ENCODE measurements around the gene RAB44. TPM values are rescaled to one million over a fixed set of nuclear protein-coding genes. Genes with fewer than 3 reads are reported as not detected.

The RAB44 gene
- total RNA-seq, 1 experiment from 2014 or later = 0.09 TPM

GRCh38 chr6:36676141-36677058 lies 21.2 kb upstream of the RAB44 start:
- TF ChIP-seq, protein P1, sequence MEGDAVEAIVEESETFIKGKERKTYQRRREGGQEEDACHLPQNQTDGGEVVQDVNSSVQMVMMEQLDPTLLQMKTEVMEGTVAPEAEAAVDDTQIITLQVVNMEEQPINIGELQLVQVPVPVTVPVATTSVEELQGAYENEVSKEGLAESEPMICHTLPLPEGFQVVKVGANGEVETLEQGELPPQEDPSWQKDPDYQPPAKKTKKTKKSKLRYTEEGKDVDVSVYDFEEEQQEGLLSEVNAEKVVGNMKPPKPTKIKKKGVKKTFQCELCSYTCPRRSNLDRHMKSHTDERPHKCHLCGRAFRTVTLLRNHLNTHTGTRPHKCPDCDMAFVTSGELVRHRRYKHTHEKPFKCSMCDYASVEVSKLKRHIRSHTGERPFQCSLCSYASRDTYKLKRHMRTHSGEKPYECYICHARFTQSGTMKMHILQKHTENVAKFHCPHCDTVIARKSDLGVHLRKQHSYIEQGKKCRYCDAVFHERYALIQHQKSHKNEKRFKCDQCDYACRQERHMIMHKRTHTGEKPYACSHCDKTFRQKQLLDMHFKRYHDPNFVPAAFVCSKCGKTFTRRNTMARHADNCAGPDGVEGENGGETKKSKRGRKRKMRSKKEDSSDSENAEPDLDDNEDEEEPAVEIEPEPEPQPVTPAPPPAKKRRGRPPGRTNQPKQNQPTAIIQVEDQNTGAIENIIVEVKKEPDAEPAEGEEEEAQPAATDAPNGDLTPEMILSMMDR (IDR thresholded peaks at IDR 0.05; ENCODE audit: unreplicated experiment) = no peak
- POLR2A ChIA-PET = interaction anchor here (0.6 to 17.5 kb wide), 22 partner anchors 9 to 950 kb away, joined by 3 to 495 read pairs (median 6); partner anchors contain the start of genes PPIL1 and SRSF3
- no peaks in the 10 kb centered on the region for H3K27me3 Mint-ChIP-seq (ENCODE audit: insufficient read depth, unreplicated experiment)
- peaks cover 36% of the 10 kb centered on the region for H3K36me3 Mint-ChIP-seq (ENCODE audit: insufficient read depth, unreplicated experiment)
- H3K27ac Mint-ChIP-seq (ENCODE audit: low read depth, unreplicated experiment) = peak overlapping the region; percentile 97
- H3K4me3 Mint-ChIP-seq (ENCODE audit: unreplicated experiment) = peak overlapping the region; percentile 87
- TSS peak; percentile 8 for BruUV-seq (replicated peaks)
- H3K4me1 Mint-ChIP-seq (ENCODE audit: insufficient read depth, unreplicated experiment) = peaks cover 28% of the 10 kb centered on the region
- H3K9me3 Mint-ChIP-seq (ENCODE audit: unreplicated experiment) = no peaks in the 10 kb centered on the region
- DNase-seq (ENCODE audit: unreplicated experiment) = peak; percentile 72
- CTCF ChIA-PET = interaction anchor here (0.7 to 8.0 kb wide), 8 partner anchors 9 to 1208 kb away, joined by 3 to 37 read pairs (median 5); no protein-coding TSS in a partner anchor
- intact Hi-C loops (cut with micrococcal nuclease) = loop anchor here (1.0 to 5.0 kb wide), 3 partner anchors 9 to 129 kb away; partner anchors contain the start of gene STK38

DNA sequence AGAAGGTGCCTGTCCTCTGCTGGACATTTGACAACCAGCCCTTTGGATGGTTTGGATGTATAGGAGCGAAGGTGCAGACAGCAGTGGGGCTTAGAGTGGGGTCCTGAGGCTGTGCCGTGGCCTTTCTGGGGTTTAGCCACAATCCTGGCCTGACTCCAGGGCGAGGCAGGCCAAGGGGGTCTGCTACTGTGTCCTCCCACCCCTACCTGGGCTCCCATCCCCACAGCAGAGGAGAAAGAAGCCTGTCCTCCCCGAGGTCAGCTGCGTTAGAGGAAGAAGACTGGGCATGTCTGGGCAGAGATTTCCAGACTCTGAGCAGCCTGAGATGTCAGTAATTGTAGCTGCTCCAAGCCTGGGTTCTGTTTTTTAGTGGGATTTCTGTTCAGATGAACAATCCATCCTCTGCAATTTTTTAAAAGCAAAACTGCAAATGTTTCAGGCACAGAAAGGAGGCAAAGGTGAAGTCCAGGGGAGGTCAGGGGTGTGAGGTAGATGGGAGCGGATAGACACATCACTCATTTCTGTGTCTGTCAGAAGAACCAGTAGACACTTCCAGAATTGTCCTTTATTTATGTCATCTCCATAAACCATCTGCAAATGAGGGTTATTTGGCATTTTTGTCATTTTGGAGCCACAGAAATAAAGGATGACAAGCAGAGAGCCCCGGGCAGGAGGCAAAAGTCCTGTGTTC lies 20.4 kb upstream of the RAB44 start:
- ChIA-PET CTCF (interaction anchor here (1.1 to 8.0 kb wide), 7 partner anchors 10 to 82 kb away, joined by 3 to 37 read pairs (median 5); no protein-coding TSS in a partner anchor), POLR2A (interaction anchor here (0.6 to 17.5 kb wide), 22 partner anchors 9 to 951 kb away, joined by 3 to 495 read pairs (median 6); partner anchors contain the start of genes PPIL1 and SRSF3)
- Mint-ChIP-seq H3K4me3 (ENCODE audit: unreplicated experiment) (peak overlapping the region; percentile 87), H3K4me1 (ENCODE audit: insufficient read depth, unreplicated experiment) (peaks cover 29% of the 10 kb centered on the region), H3K9me3 (ENCODE audit: unreplicated experiment) (no peaks in the 10 kb centered on the region), H3K36me3 (ENCODE audit: insufficient read depth, unreplicated experiment) (peaks cover 44% of the 10 kb centered on the region), H3K27me3 (ENCODE audit: insufficient read depth, unreplicated experiment) (no peaks in the 10 kb centered on the region), H3K27ac (ENCODE audit: low read depth, unreplicated experiment) (peak overlapping the region; percentile 97)
- TF ChIP-seq, protein P1 (IDR thresholded peaks at IDR 0.05; ENCODE audit: unreplicated experiment) = no peak
- intact Hi-C loops (cut with micrococcal nuclease) = loop anchor here (1.0 to 5.0 kb wide), 3 partner anchors 10 to 130 kb away; partner anchors contain the start of gene STK38
- BruUV-seq (replicated peaks) = TSS peak; percentile 36
- DNase-seq (ENCODE audit: unreplicated experiment) = peak; percentile 47

GRCh38 chr6:36677753-36678487 lies 19.7 kb upstream of the RAB44 start:
- Mint-ChIP-seq H3K9me3 (ENCODE audit: unreplicated experiment) (no peaks in the 10 kb centered on the region), H3K27ac (ENCODE audit: low read depth, unreplicated experiment) (peak overlapping the region; percentile 97), H3K36me3 (ENCODE audit: insufficient read depth, unreplicated experiment) (peaks cover 51% of the 10 kb centered on the region), H3K27me3 (ENCODE audit: insufficient read depth, unreplicated experiment) (no peaks in the 10 kb centered on the region), H3K4me3 (ENCODE audit: unreplicated experiment) (peak overlapping the region; percentile 87), H3K4me1 (ENCODE audit: insufficient read depth, unreplicated experiment) (peaks cover 29% of the 10 kb centered on the region)
- intact Hi-C loops (cut with micrococcal nuclease) = loop anchor here (1.0 to 5.0 kb wide), 3 partner anchors 11 to 131 kb away; partner anchors contain the start of gene STK38
- BruUV-seq (replicated peaks) = no TSS peak
- DNase-seq (ENCODE audit: unreplicated experiment) = peak; percentile 49
- POLR2A ChIA-PET = interaction anchor here (0.6 to 17.5 kb wide), 29 partner anchors 10 to 1141 kb away, joined by 3 to 495 read pairs (median 5); partner anchors contain the start of gene SRSF3
- CTCF ChIA-PET = interaction anchor here (1.1 to 8.0 kb wide), 5 partner anchors 11 to 54 kb away, joined by 3 to 37 read pairs (median 5); no protein-coding TSS in a partner anchor
- TF ChIP-seq, protein P1 (IDR thresholded peaks at IDR 0.05; ENCODE audit: unreplicated experiment) = no peak

Measured in MCF 10A (cell line).